Vagina (tissue), 2 donors: Measurements from ENCODE around the gene ATG5. TPM values are rescaled to one million over a fixed set of nuclear protein-coding genes. Genes with fewer than 3 reads are reported as not detected.

ENCODE experiments used
- DNase-seq, 2 donors: peaks; one replicate each; pipeline ENCODE4 v3.0.0-alpha.2; 2017; ENCODE audit errors: extremely low spot score in 2 of 2
- H3K27ac ChIP-seq: fragments of 200-600 bp; sonication (generic); one replicate; pipeline ENCODE4 v1.5.1; 2019
- H3K27me3 ChIP-seq: fragments of 200-600 bp; sonication (generic); one replicate; pipeline ENCODE4 v1.5.1; 2019
- H3K36me3 ChIP-seq, 2 donors: fragments of 200-600 bp; sonication (generic); one replicate each; pipeline ENCODE4 v1.5.1; 2017 to 2019
- H3K4me1 ChIP-seq: fragments of 200-600 bp; sonication (generic); one replicate; pipeline ENCODE4 v1.5.1; 2019
- H3K4me3 ChIP-seq, 2 donors: fragments of 200-600 bp; sonication (generic); 1 replicate in 1 of 2; 2 replicates in 1 of 2; pipeline ENCODE4 v1.5.1; 2016 to 2019
- H3K9me3 ChIP-seq: fragments of 200-600 bp; sonication (generic); one replicate; pipeline ENCODE4 v1.5.1; 2019
- POLR2A ChIP-seq, 2 donors: fragments of 450-650 bp; IDR thresholded peaks; one replicate each; pipeline ENCODE4 v1.6.1; 2017; ENCODE audit warnings: antibody characterized with exemption in 2 of 2, mild to moderate bottlenecking in 2 of 2, moderate library complexity in 2 of 2
- POLR2AphosphoS5 ChIP-seq, 2 donors: sonication (generic); formaldehyde crosslinking; IDR thresholded peaks; one replicate each; pipeline ENCODE4 v1.9.0; 2017; ENCODE audit warnings: antibody characterized with exemption in 2 of 2, mild to moderate bottlenecking in 2 of 2, low read depth in 1 of 2; ENCODE audit not compliant: insufficient read depth in 1 of 2
- intact Hi-C: fragments of 100-400 bp; cut with DNase I; formaldehyde crosslinking; loops from one replicate; pipeline ENCODE4 v1.15.1; 2023
- total RNA-seq: library from RNA; depleted of rRNA; stranded (reverse); fragments of >200 nt; gene quantifications from one replicate; pipeline ENCODE4 v1.2.3, GENCODE V29; 2016
- TF ChIP-seq, protein P1 (sequence below), 3 experiments: fragments of 450-650 bp in 2 of 3; fragments of 200-600 bp in 1 of 3; sonication (generic) in 1 of 3; IDR thresholded peaks; one replicate each; pipeline ENCODE4 v1.5.1; 2017 to 2019; ENCODE audit warnings: antibody characterized with exemption in 3 of 3, mild to moderate bottlenecking in 2 of 3, moderate library complexity in 2 of 3

The ATG5 gene
- total RNA-seq, 1 donor from 2014 or later: 37.1 TPM

DNA sequence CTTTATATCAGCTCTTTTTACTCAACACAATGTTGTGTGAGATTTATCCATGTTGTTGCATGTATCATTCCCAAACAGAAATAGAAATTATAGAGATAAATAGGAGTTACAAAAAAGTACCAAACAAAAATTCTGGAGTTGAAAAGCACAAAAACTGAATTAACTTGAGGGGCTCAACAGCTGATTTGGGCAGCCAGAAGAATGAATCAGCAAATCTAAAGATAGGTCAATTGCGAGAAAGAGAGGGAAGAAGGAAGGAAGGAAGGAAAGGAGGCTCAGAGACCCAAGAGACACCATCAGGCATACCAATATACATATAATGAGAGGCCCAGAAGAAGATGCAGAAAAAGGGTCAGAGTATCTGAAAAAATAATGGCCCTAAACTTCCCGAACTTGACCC lies 98.9 kb downstream of the ATG5 start:
- Histone ChIP-seq H3K4me3 (no peak overlapping the region), H3K27me3 (no peaks in the 10 kb centered on the region)
- intact Hi-C loops: loop anchor here (5.0 kb wide), 1 partner anchor 739 kb away; no protein-coding TSS in a partner anchor

DNA sequence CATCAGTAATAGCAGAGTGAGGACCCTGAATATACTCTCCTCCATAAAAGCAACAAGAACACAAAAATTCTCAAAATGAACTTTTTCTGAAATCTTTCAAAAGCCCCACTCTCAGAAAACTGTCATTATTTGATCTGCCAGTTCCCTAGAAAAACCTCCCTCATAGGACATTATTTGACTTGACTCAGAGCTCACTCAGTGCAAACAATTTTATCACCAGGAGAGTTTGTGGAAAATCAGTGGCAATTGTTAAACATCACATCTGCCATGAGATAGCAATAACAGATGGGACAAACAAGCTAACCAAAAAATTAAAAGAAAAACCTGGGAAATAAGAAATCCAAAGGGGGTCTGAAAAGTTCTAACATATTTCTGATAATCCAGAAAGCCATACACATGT lies 100.0 kb downstream of the ATG5 start:
- no peaks in the 10 kb centered on the region for H3K27me3 ChIP-seq
- no peak overlapping the region for H3K27ac ChIP-seq
- intact Hi-C loops: loop anchor here (5.0 kb wide), 1 partner anchor 738 kb away; no protein-coding TSS in a partner anchor
- peaks cover 5% of the 10 kb centered on the region for H3K4me1 ChIP-seq
- no peak for DNase-seq
- no peak overlapping the region for H3K4me3 ChIP-seq
- no peaks in the 10 kb centered on the region for H3K36me3 ChIP-seq
- TF ChIP-seq, protein P1, sequence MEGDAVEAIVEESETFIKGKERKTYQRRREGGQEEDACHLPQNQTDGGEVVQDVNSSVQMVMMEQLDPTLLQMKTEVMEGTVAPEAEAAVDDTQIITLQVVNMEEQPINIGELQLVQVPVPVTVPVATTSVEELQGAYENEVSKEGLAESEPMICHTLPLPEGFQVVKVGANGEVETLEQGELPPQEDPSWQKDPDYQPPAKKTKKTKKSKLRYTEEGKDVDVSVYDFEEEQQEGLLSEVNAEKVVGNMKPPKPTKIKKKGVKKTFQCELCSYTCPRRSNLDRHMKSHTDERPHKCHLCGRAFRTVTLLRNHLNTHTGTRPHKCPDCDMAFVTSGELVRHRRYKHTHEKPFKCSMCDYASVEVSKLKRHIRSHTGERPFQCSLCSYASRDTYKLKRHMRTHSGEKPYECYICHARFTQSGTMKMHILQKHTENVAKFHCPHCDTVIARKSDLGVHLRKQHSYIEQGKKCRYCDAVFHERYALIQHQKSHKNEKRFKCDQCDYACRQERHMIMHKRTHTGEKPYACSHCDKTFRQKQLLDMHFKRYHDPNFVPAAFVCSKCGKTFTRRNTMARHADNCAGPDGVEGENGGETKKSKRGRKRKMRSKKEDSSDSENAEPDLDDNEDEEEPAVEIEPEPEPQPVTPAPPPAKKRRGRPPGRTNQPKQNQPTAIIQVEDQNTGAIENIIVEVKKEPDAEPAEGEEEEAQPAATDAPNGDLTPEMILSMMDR (IDR thresholded peaks at IDR 0.05): no peak
- TF ChIP-seq POLR2AphosphoS5 (IDR thresholded peaks at IDR 0.05; ENCODE audit: insufficient read depth in 1 of 2, low read depth in 1 of 2) (no peak), POLR2A (IDR thresholded peaks at IDR 0.05) (no peak)
- no peaks in the 10 kb centered on the region for H3K9me3 ChIP-seq

More for the DNA sequence above, 98.9 kb downstream of the ATG5 start:
- TF ChIP-seq, protein P1 (IDR thresholded peaks at IDR 0.05): no peak
- TF ChIP-seq POLR2AphosphoS5 (IDR thresholded peaks at IDR 0.05; ENCODE audit: insufficient read depth in 1 of 2, low read depth in 1 of 2): no peak
- TF ChIP-seq POLR2A (IDR thresholded peaks at IDR 0.05): no peak
- no peaks in the 10 kb centered on the region for H3K9me3 ChIP-seq
- no peaks in the 10 kb centered on the region for H3K36me3 ChIP-seq
- DNase-seq: no peak
- H3K27ac ChIP-seq: no peak overlapping the region
- peaks cover 5% of the 10 kb centered on the region for H3K4me1 ChIP-seq

DNA sequence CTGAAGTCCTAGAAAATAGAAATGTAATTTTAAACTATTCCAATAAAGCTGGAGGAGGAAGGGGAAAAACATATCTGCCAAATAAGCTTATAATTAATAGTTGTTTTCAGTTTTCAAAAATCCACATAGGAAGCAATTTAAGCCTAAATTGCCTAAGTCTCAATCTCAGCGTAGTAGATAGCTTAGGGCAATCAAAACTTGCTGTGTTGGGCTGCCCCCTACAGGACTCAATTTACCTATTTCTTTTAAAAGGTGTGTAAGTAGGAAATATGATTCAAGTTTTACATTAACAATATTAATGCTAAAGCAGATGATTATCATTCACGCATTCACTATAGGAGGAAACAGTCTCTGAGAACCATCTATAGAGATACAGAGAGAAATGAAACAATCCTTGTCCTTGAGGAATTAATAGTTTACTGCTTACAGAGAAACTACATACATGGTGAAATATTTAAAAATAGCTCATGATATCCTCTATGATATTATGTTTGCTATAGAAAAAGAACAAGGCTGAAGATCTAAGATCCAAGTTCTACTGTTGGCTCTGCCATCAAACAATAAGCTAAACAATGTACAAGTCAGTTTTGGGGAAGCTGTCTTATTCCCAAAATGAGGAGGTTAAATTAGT lies 102.1 kb downstream of the ATG5 start:
- Histone ChIP-seq H3K4me1 (peaks cover 5% of the 10 kb centered on the region), H3K9me3 (no peaks in the 10 kb centered on the region), H3K27ac (no peak overlapping the region), H3K27me3 (no peaks in the 10 kb centered on the region), H3K36me3 (no peaks in the 10 kb centered on the region), H3K4me3 (no peak overlapping the region)
- TF ChIP-seq POLR2A (IDR thresholded peaks at IDR 0.05) (no peak), POLR2AphosphoS5 (IDR thresholded peaks at IDR 0.05; ENCODE audit: insufficient read depth in 1 of 2, low read depth in 1 of 2) (peak in 1 of 2 donors; percentile 26)
- TF ChIP-seq, protein P1 (IDR thresholded peaks at IDR 0.05): peak; percentile 27 to 70 (median 32)
- DNase-seq: no peak
- intact Hi-C loops: no loop called here

DNA sequence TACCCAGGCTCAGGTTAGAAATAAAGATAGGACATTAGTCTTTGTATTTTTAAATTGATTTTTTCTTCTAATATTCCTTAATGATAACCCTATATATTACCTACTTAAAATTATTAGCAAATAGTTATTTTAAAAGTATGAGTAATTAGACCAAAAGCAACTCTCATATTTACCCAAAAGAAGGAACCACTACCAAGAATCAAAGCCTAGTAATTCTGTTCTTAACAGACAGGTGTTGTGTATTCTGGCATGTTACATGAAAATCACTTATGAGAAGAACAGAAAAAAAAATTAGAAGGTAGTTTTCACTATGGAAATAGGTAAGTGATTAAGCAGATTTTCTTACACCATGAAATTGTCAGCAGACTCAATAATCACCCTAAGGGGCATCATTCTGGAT lies 105.1 kb downstream of the ATG5 start:
- Histone ChIP-seq H3K4me1 (peaks cover 5% of the 10 kb centered on the region), H3K36me3 (no peaks in the 10 kb centered on the region), H3K27me3 (no peaks in the 10 kb centered on the region), H3K9me3 (no peaks in the 10 kb centered on the region), H3K4me3 (no peak overlapping the region), H3K27ac (no peak overlapping the region)
- intact Hi-C loops: no loop called here
- DNase-seq: no peak
- TF ChIP-seq POLR2AphosphoS5 (IDR thresholded peaks at IDR 0.05; ENCODE audit: insufficient read depth in 1 of 2, low read depth in 1 of 2): no peak
- TF ChIP-seq POLR2A (IDR thresholded peaks at IDR 0.05): no peak
- TF ChIP-seq, protein P1 (IDR thresholded peaks at IDR 0.05): no peak

DNA sequence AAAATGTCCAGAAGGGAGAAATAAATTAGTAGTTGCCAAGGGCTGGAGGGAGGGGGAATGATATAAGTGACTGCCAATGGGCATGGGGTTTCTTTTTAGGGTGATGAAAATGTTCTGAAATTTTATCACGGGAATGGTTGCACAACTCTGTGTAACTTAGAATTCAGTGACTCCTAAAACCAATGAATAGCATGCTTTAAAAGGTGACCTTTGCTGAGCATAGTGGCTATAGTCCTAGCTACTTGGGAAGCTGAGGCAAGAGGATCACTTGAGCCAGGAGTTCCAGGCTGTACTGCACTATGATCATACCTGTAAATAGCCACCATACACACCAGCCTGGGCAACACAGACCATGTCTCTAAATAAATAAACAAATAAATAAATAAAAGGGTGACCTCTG lies 109.0 kb downstream of the ATG5 start:
- TF ChIP-seq POLR2A (IDR thresholded peaks at IDR 0.05) (no peak), POLR2AphosphoS5 (IDR thresholded peaks at IDR 0.05; ENCODE audit: insufficient read depth in 1 of 2, low read depth in 1 of 2) (no peak)
- TF ChIP-seq, protein P1 (IDR thresholded peaks at IDR 0.05): no peak

More for the DNA sequence above, 109.0 kb downstream of the ATG5 start:
- Histone ChIP-seq H3K9me3 (no peaks in the 10 kb centered on the region), H3K4me3 (no peak overlapping the region), H3K4me1 (no peaks in the 10 kb centered on the region), H3K27me3 (no peaks in the 10 kb centered on the region), H3K36me3 (no peaks in the 10 kb centered on the region), H3K27ac (no peak overlapping the region)
- DNase-seq: no peak
- intact Hi-C loops: no loop called here
